GM18951 (cell line): ENCODE results near the gene OR2T35.

ENCODE experiments used
- POLR2A ChIP-seq: IDR thresholded peaks from 4 replicates; pipeline ENCODE4 v1.6.1; 2011; ENCODE audit warnings: mild to moderate bottlenecking; ENCODE audit not compliant: insufficient read length, insufficient read depth; ENCODE audit errors: extremely low read depth
- in situ Hi-C: fragments of 300-500 bp; cut with MboI; formaldehyde crosslinking; loops from one replicate; pipeline ENCODE4 v1.12.0; 2022; ENCODE audit warnings: low sequenced_read_pairs, mixed read lengths, inconsistent platforms; ENCODE audit not compliant: unreplicated experiment

OR2T35 gene

DNA sequence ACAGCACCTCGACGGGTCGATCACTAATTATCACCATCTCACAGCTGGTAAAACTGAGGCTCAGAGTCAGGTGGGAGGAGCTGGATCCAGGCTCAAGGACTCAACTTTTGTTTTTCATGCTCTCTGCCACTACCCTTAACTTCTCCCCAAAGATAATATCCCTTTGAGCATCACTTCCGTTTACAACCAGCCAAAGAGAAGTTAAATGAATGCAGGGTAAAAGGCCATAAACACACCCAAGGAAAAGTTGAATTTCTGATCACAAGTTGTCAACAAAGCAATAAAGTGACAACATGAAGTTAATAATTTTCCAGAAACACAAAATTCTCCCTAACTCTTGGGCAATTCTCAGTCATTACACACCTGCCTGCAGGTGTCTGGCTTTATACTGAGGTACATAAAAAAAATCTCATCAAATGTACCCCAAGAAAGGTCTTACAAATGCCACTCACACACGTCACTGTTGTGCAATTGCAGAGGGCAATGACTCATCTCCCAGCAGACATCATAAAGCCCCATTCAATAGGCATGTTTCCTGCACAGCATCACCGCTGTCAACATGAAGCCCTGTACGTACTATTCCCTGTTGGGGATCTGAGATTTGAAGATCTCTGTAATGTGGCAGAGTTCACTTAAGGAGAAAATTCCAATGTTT is 13.6 kb downstream of the OR2T35 start:
- in situ Hi-C loops: no loop called here
- no peak for TF ChIP-seq POLR2A

- in situ Hi-C loops: no loop called here
- TF ChIP-seq POLR2A: no peak
Measured at GRCh38 chr1:248630551-248630950, 14.5 kb downstream of the OR2T35 start.

DNA sequence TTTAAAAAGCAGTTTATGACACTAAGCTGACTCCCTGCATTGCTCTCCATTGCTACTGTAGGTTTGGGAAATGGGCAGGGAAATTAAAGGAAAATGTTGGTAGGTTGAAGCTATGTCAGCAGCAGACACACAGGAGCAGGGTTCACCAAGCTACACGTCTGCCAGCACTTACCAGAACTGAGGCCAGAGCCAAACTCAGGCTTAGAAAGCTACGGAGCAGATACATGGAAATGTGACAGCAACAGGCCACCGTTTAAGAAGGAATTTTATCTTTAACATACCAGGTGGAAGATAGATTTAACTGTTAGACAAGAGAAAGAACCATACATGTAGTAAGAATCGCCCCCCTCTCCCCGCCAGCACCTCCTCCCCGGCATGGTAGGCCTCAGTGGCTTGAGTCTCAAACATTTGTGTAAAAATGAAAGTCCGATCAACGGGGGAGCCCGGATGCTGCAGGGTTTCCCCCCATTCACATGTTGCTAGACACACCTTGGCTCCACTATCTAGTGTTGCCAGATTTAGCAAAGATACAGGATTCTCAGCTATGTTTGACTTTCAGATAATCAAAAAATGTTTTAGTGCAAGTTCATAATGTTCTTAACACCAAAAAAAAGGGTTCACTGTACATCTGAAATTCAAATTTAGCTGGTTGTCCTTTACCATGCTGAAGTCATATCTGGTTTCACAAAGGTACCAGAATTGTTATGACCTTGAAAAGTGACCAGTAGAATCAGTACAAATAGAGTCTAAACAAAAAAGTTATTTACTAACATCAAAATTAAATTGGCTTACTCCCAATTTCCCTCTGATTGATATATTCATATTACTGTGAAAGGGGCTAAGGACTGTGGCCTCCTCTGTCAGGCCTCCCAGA is 16.9 kb downstream of the OR2T35 start:
- TF ChIP-seq POLR2A: no peak
- in situ Hi-C loops: no loop called here

GRCh38 chr1:248625971-248626370 is 19.1 kb downstream of the OR2T35 start:
- TF ChIP-seq POLR2A: no peak
- in situ Hi-C loops: no loop called here

DNA sequence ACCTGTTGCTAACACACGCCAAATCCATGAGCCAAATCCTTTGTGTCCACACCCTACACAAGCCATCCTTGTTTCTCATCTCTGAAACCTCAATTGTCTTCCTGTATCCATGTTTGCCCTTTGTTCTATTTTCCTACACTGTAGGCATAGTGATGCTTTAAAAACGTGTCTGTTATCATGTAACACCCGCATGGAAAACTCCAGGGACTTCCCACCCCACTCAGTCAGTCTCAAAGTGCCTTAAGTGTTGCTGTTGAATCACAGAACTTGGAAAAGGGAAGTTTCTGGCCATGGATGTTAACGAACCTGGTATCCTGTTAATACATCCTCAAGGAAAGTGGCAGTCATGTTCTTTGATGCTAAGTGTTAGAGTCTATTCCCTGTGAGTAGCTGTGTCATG is 19.9 kb downstream of the OR2T35 start:
- no peak for TF ChIP-seq POLR2A
- in situ Hi-C loops: no loop called here

DNA sequence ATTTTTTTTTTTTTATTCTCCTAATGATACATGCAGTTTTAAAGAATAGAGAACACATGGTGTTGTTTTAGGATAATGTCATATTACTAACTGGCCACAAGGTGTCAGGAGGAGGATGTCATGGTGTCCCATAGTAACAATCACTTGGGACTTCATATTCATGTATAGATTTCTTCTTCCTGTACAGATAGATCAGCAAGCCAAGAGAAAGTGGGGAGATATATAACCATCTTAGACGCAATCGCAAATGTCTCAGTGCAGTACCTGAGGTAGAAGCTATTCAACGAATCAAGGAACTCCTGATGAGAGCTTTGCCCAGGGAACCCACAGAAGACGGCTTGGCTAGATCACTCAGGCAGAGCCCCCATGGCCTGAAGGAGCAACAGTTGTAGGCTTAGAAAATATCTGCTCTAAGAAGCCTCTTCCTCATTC is 22.5 kb downstream of the OR2T35 start:
- TF ChIP-seq POLR2A: no peak
- in situ Hi-C loops: no loop called here

GRCh38 chr1:248621770-248622169 is 23.3 kb downstream of the OR2T35 start:
- TF ChIP-seq POLR2A: no peak
- in situ Hi-C loops: no loop called here

DNA sequence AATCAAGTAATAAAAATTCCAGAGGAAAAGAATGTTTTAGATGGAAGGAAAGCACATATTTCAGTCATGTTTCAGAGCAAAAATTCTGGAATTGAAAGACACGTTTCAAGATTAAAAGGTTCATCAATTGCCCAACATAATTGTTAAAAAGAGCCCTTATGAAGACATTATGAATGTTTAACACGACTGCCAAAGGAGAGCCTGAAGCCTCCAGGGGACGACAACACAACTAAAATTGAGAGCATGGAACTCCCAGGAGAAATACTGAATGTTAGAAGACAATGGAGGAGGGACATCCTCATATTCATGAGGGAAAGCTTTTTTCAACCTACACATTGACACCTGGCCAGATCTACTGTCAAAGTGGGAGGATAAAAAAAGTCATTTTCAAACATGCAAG is 26.2 kb downstream of the OR2T35 start:
- in situ Hi-C loops: no loop called here
- no peak for TF ChIP-seq POLR2A

- no peak for TF ChIP-seq POLR2A
- in situ Hi-C loops: no loop called here
Measured at GRCh38 chr1:248618119-248618518, 27.0 kb downstream of the OR2T35 start.

GRCh38 chr1:248613742-248614141 is 31.3 kb downstream of the OR2T35 start:
- no peak for TF ChIP-seq POLR2A
- in situ Hi-C loops: no loop called here

GRCh38 chr1:248611883-248612414 is 33.1 kb downstream of the OR2T35 start:
- in situ Hi-C loops: no loop called here
- no peak for TF ChIP-seq POLR2A

- no peak for TF ChIP-seq POLR2A
- in situ Hi-C loops: no loop called here
Measured at GRCh38 chr1:248610301-248610700, 34.8 kb downstream of the OR2T35 start.

DNA sequence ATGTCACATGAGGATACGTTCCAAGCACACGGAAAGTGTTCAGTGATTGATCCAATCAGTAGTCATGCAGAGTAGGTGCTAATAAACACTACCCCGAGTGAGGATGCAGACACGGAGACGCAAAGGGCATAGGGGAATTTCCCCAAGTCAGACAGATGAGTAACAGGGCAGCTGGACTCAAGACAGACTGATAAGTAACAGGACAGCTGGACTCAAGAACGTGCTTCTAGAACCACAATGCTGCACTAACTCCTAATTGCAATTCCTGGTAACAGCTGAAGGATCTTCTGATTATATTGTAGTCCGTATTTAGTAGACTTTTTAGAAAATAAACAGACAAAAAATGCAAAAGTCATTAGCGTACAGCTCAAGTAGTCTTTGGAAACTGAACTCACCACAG is 45.7 kb downstream of the OR2T35 start:
- TF ChIP-seq POLR2A: no peak
- in situ Hi-C loops: no loop called here

DNA sequence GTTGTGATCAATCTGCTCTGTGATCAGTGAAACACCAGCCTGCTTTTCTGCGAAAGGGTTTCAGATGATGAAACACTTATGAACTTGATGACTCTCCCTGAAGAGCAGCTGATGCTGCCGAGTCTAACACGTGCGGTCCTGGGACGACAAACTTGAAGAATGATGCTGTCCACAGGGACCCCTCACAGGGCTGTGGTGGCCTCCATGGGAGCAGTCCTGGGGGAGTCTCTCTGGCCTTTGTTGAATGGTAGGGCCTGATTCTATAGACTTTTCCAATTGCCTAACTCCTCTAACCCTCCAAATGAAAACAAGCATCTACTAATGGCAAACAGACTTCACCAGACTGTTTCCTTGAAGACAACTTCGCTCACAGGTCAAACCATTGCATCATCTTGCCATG is 47.5 kb downstream of the OR2T35 start, which contains the start of gene OR2T10:
Gene OR2T10 (minus strand): TSS at position 112 of the 400 bp plus-strand sequence. CDS start 3,932 bp downstream, outside the sequence.
- no peak for TF ChIP-seq POLR2A
- in situ Hi-C loops: no loop called here

- no peak for TF ChIP-seq POLR2A
- in situ Hi-C loops: no loop called here
Measured at GRCh38 chr1:248596615-248597014, 48.5 kb downstream of the OR2T35 start.
